K562 (cell line): ENCODE measurements around the gene GRPR. TPM values are rescaled to one million over a fixed set of nuclear protein-coding genes. Genes with fewer than 3 reads are reported as not detected.

Source experiments
- ATAC-seq: fragments of 200-7000 bp; cut with Tn5 transposase; 3 replicates; pipeline ENCODE4 v1.9.1; 2020; ENCODE audit warnings: moderate library complexity
- BruUV-seq: library from RNA; stranded (reverse); fragments of 400-500 nt; replicated peaks from 2 replicates; lab custom pipeline; 2021; lab: Mats Ljungman, UMichigan
- CTCF ChIA-PET: fragments of 300-600 bp; formaldehyde crosslinking; extraction: SDS; loops from one replicate; lab custom pipeline; 2021; ENCODE audit warnings: low intra/inter-chr PET ratio; lab: Yijun Ruan, JAX
- POLR2A ChIA-PET: fragments of 300-600, 350-650 bp; sonication (Branson Sonifier 250); formaldehyde crosslinking; extraction: SDS; loops from one replicate; lab custom pipeline; 2021; ENCODE audit warnings: antibody characterized with exemption, inconsistent platforms; lab: Yijun Ruan, JAX
- DNase-seq, 4 experiments: peaks; one replicate each; pipeline versions ENCODE4 v3.0.0 to v3.0.0-alpha.2; 2011 to 2018; ENCODE audit warnings: low spot score in 3 of 4, mixed read lengths in 3 of 4; ENCODE audit errors: extremely low read depth in 1 of 4
- FAIRE-seq: peaks from 2 replicates; lab custom pipeline; 2011; peaks lifted over from hg19 to GRCh38; lab: Jason Lieb, UNC
- H2AFZ ChIP-seq: 2 replicates; pipeline ENCODE4 v1.6.0; 2011; ENCODE audit warnings: low read depth, low read length, control low read depth, inconsistent platforms
- H3K27ac ChIP-seq: fragments of 200-600 bp; 3 replicates; pipeline ENCODE4 v1.8.0; 2011; ENCODE audit warnings: low read depth, mild to moderate bottlenecking, control low read depth, inconsistent platforms, low read length, moderate library complexity, mixed read lengths; ENCODE audit errors: extremely low read depth
- H3K27me3 ChIP-seq, 2 experiments: fragments of 300-600 bp in 1 of 2; 2 replicates in 1 of 2; 3 replicates in 1 of 2; pipeline versions ENCODE4 v1.6.0 to v1.8.0; 2011; ENCODE audit warnings: inconsistent platforms in 2 of 2, low read length in 2 of 2, mild to moderate bottlenecking in 1 of 2, mixed read lengths in 1 of 2, moderate library complexity in 1 of 2; ENCODE audit not compliant: control insufficient read depth in 2 of 2, insufficient read depth in 2 of 2
- H3K36me3 ChIP-seq: fragments of 300-600 bp; 3 replicates; pipeline ENCODE4 v1.8.0; 2011; ENCODE audit warnings: mild to moderate bottlenecking, low read length, inconsistent platforms; ENCODE audit not compliant: control insufficient read depth, insufficient read depth
- H3K4me1 ChIP-seq, 2 experiments: fragments of 200-600 bp in 1 of 2; replicated peaks in 1 of 2; 2 replicates in 1 of 2; 3 replicates in 1 of 2; pipeline versions ENCODE4 v1.5.1 to v1.8.0; 2011; ENCODE audit warnings: inconsistent platforms in 2 of 2, low read length in 2 of 2, mild to moderate bottlenecking in 1 of 2, mixed read lengths in 1 of 2, moderate library complexity in 1 of 2; ENCODE audit not compliant: control insufficient read depth in 2 of 2, insufficient read depth in 2 of 2
- H3K4me2 ChIP-seq: 2 replicates; pipeline ENCODE4 v1.6.1; 2011; ENCODE audit warnings: low read length, control low read depth, inconsistent platforms, mixed read lengths; ENCODE audit not compliant: insufficient read depth
- H3K4me3 ChIP-seq: fragments of 200-600 bp; sonication (generic), shearing (Covaris generic); 2 replicates; pipeline ENCODE4 v1.5.1; 2016; ENCODE audit warnings: control low read depth, inconsistent platforms
- H3K79me2 ChIP-seq: fragments of 200-600 bp; 3 replicates; pipeline ENCODE4 v1.8.0; 2011; ENCODE audit warnings: low read length, inconsistent platforms; ENCODE audit not compliant: control insufficient read depth, insufficient read depth
- H3K9ac ChIP-seq, 2 experiments: 2 replicates each; pipeline versions ENCODE4 v1.6.0 to v1.6.1; 2011; ENCODE audit warnings: low read depth in 2 of 2, low read length in 2 of 2, control low read depth in 1 of 2, inconsistent platforms in 1 of 2, mild to moderate bottlenecking in 1 of 2, mixed read lengths in 1 of 2; ENCODE audit not compliant: insufficient read depth in 1 of 2
- H3K9me1 ChIP-seq: one replicate; pipeline ENCODE4 v1.6.0; 2011; ENCODE audit warnings: inconsistent platforms, mild to moderate bottlenecking, low read length, moderate library complexity; ENCODE audit not compliant: control insufficient read depth, insufficient read depth
- H3K9me3 ChIP-seq: replicated peaks from 2 replicates; pipeline ENCODE4 v1.5.1; 2011; ENCODE audit warnings: low read depth, low read length, inconsistent platforms; ENCODE audit not compliant: control insufficient read depth, insufficient read depth
- H4K20me1 ChIP-seq: replicated peaks from 2 replicates; pipeline ENCODE4 v1.6.1; 2011; ENCODE audit warnings: low read length, inconsistent platforms, mixed read lengths; ENCODE audit not compliant: control insufficient read depth, insufficient read depth
- EP400 ChIP-seq: fragments of 450-650 bp; IDR thresholded peaks from 2 replicates; pipeline ENCODE4 v1.6.1; 2017; ENCODE audit warnings: antibody characterized with exemption, mild to moderate bottlenecking, moderate library complexity
- EZH2 ChIP-seq: IDR thresholded peaks from 2 replicates; pipeline ENCODE4 v1.6.1; 2012; ENCODE audit warnings: low read depth, mild to moderate bottlenecking, inconsistent platforms, low read length, borderline replicate concordance
- FOXA1 ChIP-seq: fragments of 450-650 bp; IDR thresholded peaks from 2 replicates; pipeline ENCODE4 v1.6.1; 2016; ENCODE audit warnings: mild to moderate bottlenecking, borderline replicate concordance
- GATA2 ChIP-seq: sonication (generic); formaldehyde crosslinking; IDR thresholded peaks from 2 replicates; pipeline ENCODE4 v1.4.0; 2020; ENCODE audit warnings: mild to moderate bottlenecking, missing genetic modification reagents
- HDAC2 ChIP-seq: fragments of 450-650 bp; IDR thresholded peaks from 2 replicates; pipeline ENCODE4 v1.6.1; 2016; ENCODE audit warnings: mild to moderate bottlenecking
- HMG20A ChIP-seq: fragments of 450-650 bp; formaldehyde crosslinking; conservative IDR thresholded peaks from 2 replicates; pipeline ENCODE4 v1.4.0; 2020; ENCODE audit warnings: mild to moderate bottlenecking, mixed read lengths
- SPI1 ChIP-seq: IDR thresholded peaks from 2 replicates; pipeline ENCODE4 v1.6.1; 2011; ENCODE audit warnings: low read depth, low read length, control low read depth, borderline replicate concordance
- SRSF7 ChIP-seq: fragments of 200-400 bp; formaldehyde crosslinking; optimal IDR thresholded peaks from 2 replicates; pipeline ENCODE3; 2017; ENCODE audit warnings: mild to moderate bottlenecking, low read depth, low read length
- ZNF316 ChIP-seq: fragments of 450-650 bp; IDR thresholded peaks from 2 replicates; pipeline ENCODE4 v1.6.1; 2016
- ZNF696 ChIP-seq: fragments of 250-450 bp; sonication (Bioruptor Pico); conservative IDR thresholded peaks from 2 replicates; pipeline ENCODE4 v1.4.0; 2020; ENCODE audit warnings: mild to moderate bottlenecking, moderate library complexity
- WGBS: fragments of 100-300 bp; shearing (Covaris generic); methylation state at CpG from one replicate; pipeline ENCODE4 v1.1.6; 2016; ENCODE audit warnings: low coverage, mixed read lengths; ENCODE audit not compliant: insufficient coverage; ENCODE audit errors: missing lambda C conversion rate; 5-methylcytosine and 5-hydroxymethylcytosine counted together
- in situ Hi-C: fragments of 300-500 bp; cut with MboI; formaldehyde crosslinking; loops from 4 replicates; pipeline ENCODE4 v1.15.0; 2018; ENCODE audit warnings: inconsistent platforms, mixed read lengths
- intact Hi-C: fragments of 100-400 bp; cut with micrococcal nuclease; formaldehyde crosslinking; loops from 2 replicates; pipeline ENCODE4 v1.14.2; 2022
- polyA plus RNA-seq, 8 experiments: library from polyadenylated mRNA; depleted of rRNA in 4 of 8; stranded (reverse) in 5 of 8; unstranded in 3 of 8; fragments of >200 nt; fragmentation: Nextera tagmentation in 2 of 8; fragmentation: Illumina TruSeq in 1 of 8; extraction: Ambion mirVana in 2 of 8; extraction: Trizol in 1 of 8; gene quantifications; 2 replicates each; pipeline versions ENCODE4 v1.2.1 to v1.2.3, GENCODE V29; 2011 to 2014; ENCODE audit warnings: inconsistent platforms in 1 of 8, missing spikeins in 1 of 8
- total RNA-seq, 7 experiments: library from RNA; depleted of rRNA in 6 of 7; stranded (reverse); fragments of >200 nt in 6 of 7; fragmentation: Illumina TruSeq in 2 of 7; extraction: Trizol in 2 of 7; gene quantifications; 2 replicates each; pipeline versions ENCODE4 v1.2.1 to v1.2.3, GENCODE V29; 2011 to 2021; ENCODE audit warnings: low replicate concordance in 1 of 7
- TF ChIP-seq, protein P1 (sequence below): fragments of 450-650 bp; IDR thresholded peaks from 2 replicates; pipeline ENCODE4 v1.7.1; 2018; ENCODE audit warnings: mild to moderate bottlenecking, low read depth; ENCODE audit not compliant: partially characterized antibody
- TF ChIP-seq, protein P2 (sequence below), 3 experiments: IDR thresholded peaks in 2 of 3; conservative IDR thresholded peaks in 1 of 3; 2 replicates each; pipeline ENCODE4 v1.5.1; 2011 to 2012; ENCODE audit warnings: low read length in 3 of 3, mild to moderate bottlenecking in 3 of 3, control low read depth in 2 of 3, improper control_type of control experiment in 1 of 3, inconsistent platforms in 1 of 3, low read depth in 1 of 3, mixed read lengths in 1 of 3, moderate library complexity in 1 of 3; ENCODE audit not compliant: insufficient read depth in 2 of 3

GRPR gene
- total and polyA plus RNA-seq, 9 of the 15 experiments (the other 6 are each of a cell fraction or from before 2014, with no cell fraction given), result 0.06 to 0.11 TPM; not detected in 7

DNA sequence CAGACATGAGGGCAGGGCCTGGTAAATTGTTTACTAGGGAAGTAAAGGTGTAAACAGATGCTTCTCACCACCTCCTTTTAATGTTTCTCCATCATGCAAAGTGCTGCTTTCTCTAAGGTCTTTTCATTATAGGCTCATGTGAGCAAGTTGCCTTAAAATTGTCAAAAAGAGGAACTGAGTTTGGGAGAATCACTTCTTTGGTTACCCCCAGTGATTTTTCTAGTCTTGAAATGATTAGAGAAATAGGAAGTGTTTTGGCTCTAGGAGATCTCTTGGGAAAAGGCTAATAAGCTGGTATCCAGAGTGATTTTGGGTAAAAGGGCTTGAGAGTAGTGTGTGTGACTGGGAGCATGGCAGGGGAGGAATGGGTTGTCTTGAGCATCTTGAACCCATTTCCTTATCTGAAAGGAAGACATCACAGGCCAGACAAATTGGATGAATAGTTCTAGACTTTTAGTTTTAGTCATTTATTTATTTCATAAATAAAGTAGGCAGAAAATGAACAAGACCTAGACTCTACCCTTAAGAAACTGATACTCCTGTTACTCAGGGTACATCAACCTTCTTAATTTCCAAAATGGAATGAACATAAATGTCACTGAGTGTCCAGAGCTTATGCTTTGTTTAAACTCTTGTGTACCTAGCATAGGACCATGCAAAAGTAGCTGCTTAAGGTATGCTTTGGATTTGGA is 14.2 kb downstream of the GRPR start:
- in situ Hi-C loops, result no loop called here
- no TSS peak for BruUV-seq
- no peak for DNase-seq
- Histone ChIP-seq H3K27ac (no peak overlapping the region), H4K20me1 (no peaks in the 10 kb centered on the region), H3K36me3 (no peaks in the 10 kb centered on the region), H3K9me1 (no peaks in the 10 kb centered on the region), H3K4me3 (no peak overlapping the region), H2AFZ (no peak overlapping the region), H3K9ac (no peak overlapping the region), H3K9me3 (no peaks in the 10 kb centered on the region), H3K4me1 (no peaks in the 10 kb centered on the region), H3K4me2 (no peak overlapping the region), H3K79me2 (no peaks in the 10 kb centered on the region), H3K27me3 (no peaks in the 10 kb centered on the region)
- ChIA-PET CTCF (no interaction called here), POLR2A (interaction anchor here (0.6 kb wide), 1 partner anchor 18 kb away, joined by 3 read pairs; no protein-coding TSS in a partner anchor)
- intact Hi-C loops, result loop anchor here (5.0 kb wide), 1 partner anchor 375 kb away; no protein-coding TSS in a partner anchor
- FAIRE-seq, result no peak
- no peak for ATAC-seq
- TF ChIP-seq ZNF316 (no peak), SPI1 (peak; percentile 56; the same call in 1 of the 2 replicates)

DNA sequence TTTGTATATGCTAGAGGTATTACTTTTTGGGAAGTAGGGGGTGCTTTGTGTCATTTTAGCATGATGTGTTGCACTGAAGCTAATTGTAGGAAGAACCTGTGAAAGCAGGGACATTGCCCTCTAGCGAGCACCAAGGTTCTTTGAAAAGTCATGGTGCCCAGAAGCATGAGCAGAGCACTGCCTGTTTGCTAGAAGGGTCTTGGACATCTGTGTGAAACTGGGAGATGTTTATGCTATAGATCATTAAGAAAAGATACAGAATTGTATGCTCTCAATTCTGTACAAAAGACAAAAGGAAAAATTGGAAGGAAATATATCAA is 14.7 kb downstream of the GRPR start:
- Histone ChIP-seq H3K27me3 (no peaks in the 10 kb centered on the region), H3K4me1 (no peaks in the 10 kb centered on the region), H3K79me2 (no peaks in the 10 kb centered on the region), H3K9me1 (no peaks in the 10 kb centered on the region), H2AFZ (no peak overlapping the region), H3K27ac (no peak overlapping the region), H3K9me3 (no peaks in the 10 kb centered on the region), H3K4me3 (no peak overlapping the region), H3K36me3 (no peaks in the 10 kb centered on the region), H4K20me1 (no peaks in the 10 kb centered on the region), H3K9ac (no peak overlapping the region), H3K4me2 (no peak overlapping the region)
- in situ Hi-C loops (no loop called here), intact Hi-C loops (loop anchor here (5.0 kb wide), 1 partner anchor 376 kb away; no protein-coding TSS in a partner anchor)
- BruUV-seq, result no TSS peak
- FAIRE-seq (peak; percentile 11), ATAC-seq (peak; percentile 58; the same call in 2 of the 3 replicates), DNase-seq (peak in 2 of 4 experiments; percentile 8 to 20)
- ChIA-PET POLR2A (interaction anchor here (0.6 kb wide), 1 partner anchor 18 kb away, joined by 3 read pairs; no protein-coding TSS in a partner anchor), CTCF (no interaction called here)
- 0% methylated on average over 1 of the region's 1 CpG for WGBS
- no peak for TF ChIP-seq HMG20A
- no peak for TF ChIP-seq HDAC2
- no peak for TF ChIP-seq FOXA1
- TF ChIP-seq, protein P1, sequence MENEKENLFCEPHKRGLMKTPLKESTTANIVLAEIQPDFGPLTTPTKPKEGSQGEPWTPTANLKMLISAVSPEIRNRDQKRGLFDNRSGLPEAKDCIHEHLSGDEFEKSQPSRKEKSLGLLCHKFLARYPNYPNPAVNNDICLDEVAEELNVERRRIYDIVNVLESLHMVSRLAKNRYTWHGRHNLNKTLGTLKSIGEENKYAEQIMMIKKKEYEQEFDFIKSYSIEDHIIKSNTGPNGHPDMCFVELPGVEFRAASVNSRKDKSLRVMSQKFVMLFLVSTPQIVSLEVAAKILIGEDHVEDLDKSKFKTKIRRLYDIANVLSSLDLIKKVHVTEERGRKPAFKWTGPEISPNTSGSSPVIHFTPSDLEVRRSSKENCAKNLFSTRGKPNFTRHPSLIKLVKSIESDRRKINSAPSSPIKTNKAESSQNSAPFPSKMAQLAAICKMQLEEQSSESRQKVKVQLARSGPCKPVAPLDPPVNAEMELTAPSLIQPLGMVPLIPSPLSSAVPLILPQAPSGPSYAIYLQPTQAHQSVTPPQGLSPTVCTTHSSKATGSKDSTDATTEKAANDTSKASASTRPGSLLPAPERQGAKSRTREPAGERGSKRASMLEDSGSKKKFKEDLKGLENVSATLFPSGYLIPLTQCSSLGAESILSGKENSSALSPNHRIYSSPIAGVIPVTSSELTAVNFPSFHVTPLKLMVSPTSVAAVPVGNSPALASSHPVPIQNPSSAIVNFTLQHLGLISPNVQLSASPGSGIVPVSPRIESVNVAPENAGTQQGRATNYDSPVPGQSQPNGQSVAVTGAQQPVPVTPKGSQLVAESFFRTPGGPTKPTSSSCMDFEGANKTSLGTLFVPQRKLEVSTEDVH, result no peak
- no peak for TF ChIP-seq GATA2
- TF ChIP-seq SRSF7, result no peak
- TF ChIP-seq ZNF696 (CRISPR knock-in tag), result no peak
- no peak for TF ChIP-seq EP400
- TF ChIP-seq, protein P2, sequence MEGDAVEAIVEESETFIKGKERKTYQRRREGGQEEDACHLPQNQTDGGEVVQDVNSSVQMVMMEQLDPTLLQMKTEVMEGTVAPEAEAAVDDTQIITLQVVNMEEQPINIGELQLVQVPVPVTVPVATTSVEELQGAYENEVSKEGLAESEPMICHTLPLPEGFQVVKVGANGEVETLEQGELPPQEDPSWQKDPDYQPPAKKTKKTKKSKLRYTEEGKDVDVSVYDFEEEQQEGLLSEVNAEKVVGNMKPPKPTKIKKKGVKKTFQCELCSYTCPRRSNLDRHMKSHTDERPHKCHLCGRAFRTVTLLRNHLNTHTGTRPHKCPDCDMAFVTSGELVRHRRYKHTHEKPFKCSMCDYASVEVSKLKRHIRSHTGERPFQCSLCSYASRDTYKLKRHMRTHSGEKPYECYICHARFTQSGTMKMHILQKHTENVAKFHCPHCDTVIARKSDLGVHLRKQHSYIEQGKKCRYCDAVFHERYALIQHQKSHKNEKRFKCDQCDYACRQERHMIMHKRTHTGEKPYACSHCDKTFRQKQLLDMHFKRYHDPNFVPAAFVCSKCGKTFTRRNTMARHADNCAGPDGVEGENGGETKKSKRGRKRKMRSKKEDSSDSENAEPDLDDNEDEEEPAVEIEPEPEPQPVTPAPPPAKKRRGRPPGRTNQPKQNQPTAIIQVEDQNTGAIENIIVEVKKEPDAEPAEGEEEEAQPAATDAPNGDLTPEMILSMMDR (IDR thresholded peaks at IDR 0.05 in 2 of 3, conservative IDR thresholded peaks at IDR 0.05 in 1 of 3; ENCODE audit: insufficient read depth in 2 of 3, low read depth in 1 of 3, low read length in 3 of 3), result peak; percentile 40 to 51 (median 40); a peak in 4 of 6 replicates
- no peak for TF ChIP-seq EZH2
